Natural killer cell treated with Interleukin-12 subunit alpha and Interleukin-12 subunit beta and Interleukin-15 and Interleukin-18, amount 100 ng/mL, for 72 hours (primary cell): ENCODE data around the gene SIPA1L3. TPM values are rescaled to one million over a fixed set of nuclear protein-coding genes. Genes with fewer than 3 reads are reported as not detected.
"Not testable (repeated sequence)": the region's sequence is repeated elsewhere in the genome, so short reads cannot be mapped to it uniquely, and the experiment has no call there.

Experiments used
- ATAC-seq, 2 donors: fragments of 150-1000 bp; cut with Tn5 transposase in 1 of 2; sonication (Bioruptor Pico), chemical (Tn5 transposase) in 1 of 2; 2 replicates each; pipeline ENCODE4 v1.10.0; 2021
- DNase-seq: peaks from one replicate; pipeline ENCODE4 v3.0.0; 2022; ENCODE audit warnings: low spot score
- H3K27ac Mint-ChIP-seq, 2 donors: 1 replicate in 1 of 2; 2 replicates in 1 of 2; pipeline ENCODE4 v1.8.0; 2022; ENCODE audit warnings: mixed read lengths in 2 of 2, mild to moderate bottlenecking in 1 of 2, moderate library complexity in 1 of 2
- H3K27me3 Mint-ChIP-seq, 2 donors: 1 replicate in 1 of 2; 2 replicates in 1 of 2; pipeline ENCODE4 v1.8.0; 2022; ENCODE audit warnings: mixed read lengths in 2 of 2
- H3K36me3 Mint-ChIP-seq: one replicate; pipeline ENCODE4 v1.8.0; 2022; ENCODE audit warnings: mixed read lengths
- H3K4me1 Mint-ChIP-seq, 2 donors: 1 replicate in 1 of 2; 2 replicates in 1 of 2; pipeline ENCODE4 v1.8.0; 2022; ENCODE audit warnings: low read depth in 2 of 2, mixed read lengths in 2 of 2, mild to moderate bottlenecking in 1 of 2
- H3K4me3 Mint-ChIP-seq: one replicate; pipeline ENCODE4 v1.8.0; 2022; ENCODE audit warnings: mixed read lengths
- H3K9me3 Mint-ChIP-seq: 2 replicates; pipeline ENCODE4 v1.8.0; 2022; ENCODE audit warnings: mixed read lengths
- total RNA-seq, 2 donors: library from RNA; stranded (reverse); gene quantifications; one replicate each; pipeline ENCODE4 v1.2.3, GENCODE V29; 2022

Gene SIPA1L3
- total RNA-seq, 2 donors from 2014 or later = 16.8 to 31.0 TPM

DNA sequence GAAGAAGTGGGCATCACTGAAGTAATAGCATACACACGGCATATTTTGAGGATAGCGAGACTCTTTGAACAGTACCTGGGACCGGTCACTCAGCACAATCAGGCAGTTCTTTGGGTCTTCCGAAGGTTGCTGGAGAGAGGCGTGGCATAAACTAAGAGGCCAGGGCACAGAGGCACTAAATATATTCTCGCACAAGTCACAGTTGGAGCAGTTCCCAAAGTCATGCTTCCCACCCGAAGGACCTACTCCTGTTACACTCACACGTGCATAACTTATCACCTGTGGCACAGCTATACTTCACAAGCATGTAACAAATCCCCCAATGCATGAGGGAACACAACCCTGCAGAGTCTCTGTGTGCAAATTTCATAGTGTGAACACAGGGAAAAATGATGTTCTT, 10.8 kb upstream of the SIPA1L3 start:
- no peak for DNase-seq
- no peak overlapping the region for H3K27ac Mint-ChIP-seq
- H3K4me3 Mint-ChIP-seq = no peak overlapping the region
- H3K27me3 Mint-ChIP-seq = peaks cover 9 to 12% of the 10 kb centered on the region in 2 donors
- no peaks in the 10 kb centered on the region for H3K36me3 Mint-ChIP-seq
- H3K9me3 Mint-ChIP-seq = no peaks in the 10 kb centered on the region
- no peak for ATAC-seq
- H3K4me1 Mint-ChIP-seq = no peaks in the 10 kb centered on the region

DNA sequence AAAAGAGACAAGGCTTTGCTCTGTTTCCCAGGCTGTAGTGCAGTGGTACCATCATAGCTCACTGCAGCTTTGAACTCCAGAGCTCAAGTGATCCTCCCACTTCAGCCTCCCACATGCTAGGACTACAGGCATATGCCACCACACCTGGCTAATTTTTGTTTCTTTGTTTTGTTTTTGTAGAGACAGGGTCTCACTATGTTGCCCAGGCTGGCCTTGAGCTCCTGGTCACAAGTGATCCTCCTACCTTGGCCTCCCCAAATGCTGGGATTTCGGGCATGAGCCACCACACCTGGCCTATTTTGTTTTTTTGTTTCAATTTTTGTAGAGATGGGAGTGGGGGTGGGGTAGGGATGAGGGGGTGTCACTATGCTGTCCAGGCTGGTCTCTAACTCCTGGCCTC, 7.6 kb upstream of the SIPA1L3 start:
- ATAC-seq (no peak), DNase-seq (no peak)
- Mint-ChIP-seq H3K27me3 (no peaks in the 10 kb centered on the region), H3K4me1 (no peaks in the 10 kb centered on the region), H3K9me3 (no peaks in the 10 kb centered on the region), H3K36me3 (no peaks in the 10 kb centered on the region), H3K4me3 (no peak overlapping the region), H3K27ac (no peak overlapping the region)

DNA sequence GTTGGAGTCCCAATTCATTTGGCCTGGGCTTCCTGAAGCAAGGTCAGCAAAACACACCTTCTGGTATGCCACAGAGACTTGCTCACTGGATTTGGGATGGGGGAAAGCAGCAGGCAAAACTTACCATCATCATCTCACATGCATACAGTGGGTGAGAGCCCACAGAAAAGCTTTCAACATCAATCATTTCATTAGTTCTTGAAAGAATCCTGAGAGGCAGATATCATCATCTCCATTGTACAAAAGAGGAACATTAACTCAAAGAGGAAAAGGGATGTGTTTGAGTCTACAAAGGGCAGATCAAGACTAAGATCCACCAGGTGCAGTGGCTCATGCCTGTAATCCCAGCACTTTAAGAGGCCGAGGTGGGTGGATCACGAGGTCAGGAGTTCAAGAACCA, 7.0 kb upstream of the SIPA1L3 start:
- Mint-ChIP-seq H3K27ac (no peak overlapping the region), H3K36me3 (no peaks in the 10 kb centered on the region), H3K27me3 (no peaks in the 10 kb centered on the region), H3K9me3 (no peaks in the 10 kb centered on the region), H3K4me3 (no peak overlapping the region), H3K4me1 (no peaks in the 10 kb centered on the region)
- ATAC-seq (no peak), DNase-seq (no peak)

DNA sequence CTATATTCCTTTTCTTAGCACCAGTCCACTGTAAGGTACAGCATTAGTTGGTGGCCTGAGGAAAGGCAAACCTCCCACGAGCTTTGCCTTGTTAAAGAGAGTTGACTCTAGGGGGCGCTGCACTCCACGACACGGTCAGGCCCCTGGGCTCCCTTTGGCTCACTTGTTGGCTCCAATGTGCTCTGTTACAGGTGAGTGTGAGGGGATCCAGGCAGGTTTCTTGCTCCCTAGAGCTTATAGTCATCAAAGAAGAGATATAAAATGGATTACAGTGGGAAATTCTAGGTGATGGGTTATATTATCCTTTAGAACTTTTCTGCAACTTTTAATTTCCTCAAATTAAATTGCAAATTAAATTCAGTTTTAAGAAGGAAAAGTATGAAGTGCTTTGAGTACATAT, 4.3 kb upstream of the SIPA1L3 start:
- Mint-ChIP-seq H3K27ac (no peak overlapping the region), H3K36me3 (no peaks in the 10 kb centered on the region), H3K9me3 (no peaks in the 10 kb centered on the region), H3K4me1 (peaks cover 2 to 3% of the 10 kb centered on the region in 2 donors), H3K27me3 (no peaks in the 10 kb centered on the region), H3K4me3 (no peak overlapping the region)
- peak; percentile 78 for DNase-seq
- no peak for ATAC-seq

DNA sequence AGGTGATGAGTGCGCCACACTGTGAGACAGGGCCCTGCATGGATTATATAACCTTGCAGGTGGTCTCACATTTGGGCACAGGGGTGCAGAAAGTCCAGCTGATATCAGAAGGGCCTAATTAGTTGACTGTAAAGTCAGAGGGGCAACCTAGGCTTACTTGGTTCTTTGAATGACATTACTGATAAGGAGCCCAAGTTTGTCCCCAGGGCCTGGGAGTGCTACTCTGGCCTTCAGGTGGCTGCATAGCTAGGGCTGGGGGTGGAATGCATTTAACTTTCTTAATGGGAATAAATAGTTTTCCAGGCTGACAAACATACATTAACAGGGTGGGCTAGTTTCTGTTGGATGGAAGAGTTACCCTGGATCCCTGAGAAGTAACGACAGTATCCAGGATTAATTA, 3.9 kb upstream of the SIPA1L3 start:
- no peaks in the 10 kb centered on the region for H3K9me3 Mint-ChIP-seq
- H3K27ac Mint-ChIP-seq = no peak overlapping the region
- H3K4me3 Mint-ChIP-seq = no peak overlapping the region
- no peak for DNase-seq
- no peaks in the 10 kb centered on the region for H3K36me3 Mint-ChIP-seq
- peaks cover 4 to 8% of the 10 kb centered on the region in 2 donors for H3K4me1 Mint-ChIP-seq
- ATAC-seq = no peak
- no peaks in the 10 kb centered on the region for H3K27me3 Mint-ChIP-seq

DNA sequence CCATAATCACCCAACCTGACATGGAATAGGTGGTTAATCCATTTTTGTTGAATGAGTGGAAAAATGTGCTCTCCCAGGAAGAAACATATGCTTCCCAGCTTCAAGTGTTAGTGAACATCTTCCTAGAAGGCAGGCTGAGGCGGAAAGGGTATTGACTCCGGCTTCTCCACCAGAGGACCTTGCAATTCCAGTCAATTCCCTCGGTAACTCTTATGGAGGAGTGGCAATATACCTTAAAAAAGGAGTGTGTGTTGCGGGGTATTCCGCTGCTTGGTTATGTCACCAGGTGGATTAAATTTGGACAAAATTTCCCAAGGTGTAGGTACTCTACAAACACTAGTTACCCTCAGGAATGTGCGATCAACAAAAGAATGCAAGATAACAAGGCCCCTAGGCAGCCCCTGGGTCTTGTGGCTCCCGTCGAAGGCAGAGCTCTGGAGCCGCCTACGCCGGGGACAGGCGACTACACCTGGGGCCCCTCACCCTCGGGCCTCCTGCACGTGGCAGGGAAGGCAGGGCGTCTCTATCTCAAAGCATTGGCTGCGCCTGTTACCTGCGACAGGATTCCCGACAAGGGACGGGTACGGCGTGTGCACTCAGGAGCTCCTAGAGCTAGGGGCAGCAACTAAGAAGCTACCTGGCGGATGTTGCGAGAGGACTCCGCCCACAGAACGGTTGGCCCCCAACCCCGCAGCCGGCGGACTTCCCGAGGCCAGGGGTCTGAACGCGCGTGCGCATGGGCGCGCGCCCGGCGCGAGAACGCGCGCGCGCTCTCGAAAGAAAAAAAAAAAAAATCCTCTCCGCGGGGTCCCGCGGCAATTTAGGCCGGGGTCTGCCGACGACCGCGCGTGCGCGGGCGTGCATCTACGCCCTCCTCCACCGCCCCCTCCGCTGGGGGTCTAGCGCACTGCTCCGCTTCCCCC, 801 bp upstream of the SIPA1L3 start, which contains the start of gene WDR87:
Gene WDR87 (minus strand): TSS at position 649 of the 923 bp plus-strand sequence. CDS start 8,355 bp downstream, outside the sequence.
- DNase-seq (no peak), ATAC-seq (peak; percentile 25 to 29)
- H3K36me3 Mint-ChIP-seq = no peaks in the 10 kb centered on the region
- peak within 1 kb of the TSS; percentile 46 to 82 for H3K27ac Mint-ChIP-seq
- H3K9me3 Mint-ChIP-seq = no peaks in the 10 kb centered on the region
- no peaks in the 10 kb centered on the region for H3K27me3 Mint-ChIP-seq
- H3K4me3 Mint-ChIP-seq = peak within 1 kb of the TSS; percentile 93
- H3K4me1 Mint-ChIP-seq = peaks cover 19 to 20% of the 10 kb centered on the region in 2 donors

DNA sequence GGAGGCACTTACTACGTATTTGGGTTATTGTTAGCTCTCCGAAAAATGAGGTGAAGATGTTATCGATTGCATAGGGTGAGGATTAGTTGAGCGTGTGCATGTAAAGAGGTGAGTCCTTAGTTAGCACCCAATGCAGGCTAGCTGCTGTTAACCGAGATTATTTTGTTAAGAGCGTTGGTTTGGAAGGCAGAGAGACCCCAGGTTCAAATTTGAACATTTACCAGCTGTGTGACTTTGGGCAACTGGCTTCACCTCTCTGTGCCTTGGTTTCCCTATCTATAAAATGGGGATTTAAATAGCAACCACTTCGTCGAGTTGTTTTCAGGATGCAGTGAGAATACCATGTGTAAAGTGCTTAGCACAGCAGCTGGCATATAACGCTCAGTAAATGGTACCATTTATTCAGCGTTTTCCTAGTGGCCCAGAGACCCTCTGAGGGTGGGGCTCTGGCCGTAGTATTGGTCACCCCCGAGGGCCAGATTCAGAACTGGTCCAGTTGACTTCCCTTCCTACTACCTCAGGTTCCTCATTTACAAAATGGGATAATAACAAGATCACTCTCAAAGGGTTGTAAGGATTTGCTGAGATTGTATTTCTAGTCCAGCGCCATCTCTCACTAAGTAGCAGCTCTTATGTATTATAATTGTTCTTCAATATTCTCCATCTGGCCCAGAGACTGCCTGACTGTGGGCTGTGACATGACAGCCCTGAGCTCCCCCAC, 887 bp downstream of the SIPA1L3 start:
- Mint-ChIP-seq H3K4me3 (peak overlapping the region; percentile 93), H3K9me3 (no peaks in the 10 kb centered on the region), H3K27ac (peak overlapping the region in 1 of 2 donors; percentile 75), H3K36me3 (no peaks in the 10 kb centered on the region), H3K27me3 (no peaks in the 10 kb centered on the region), H3K4me1 (peaks cover 19 to 26% of the 10 kb centered on the region in 2 donors)
- DNase-seq (no peak), ATAC-seq (no peak)

DNA sequence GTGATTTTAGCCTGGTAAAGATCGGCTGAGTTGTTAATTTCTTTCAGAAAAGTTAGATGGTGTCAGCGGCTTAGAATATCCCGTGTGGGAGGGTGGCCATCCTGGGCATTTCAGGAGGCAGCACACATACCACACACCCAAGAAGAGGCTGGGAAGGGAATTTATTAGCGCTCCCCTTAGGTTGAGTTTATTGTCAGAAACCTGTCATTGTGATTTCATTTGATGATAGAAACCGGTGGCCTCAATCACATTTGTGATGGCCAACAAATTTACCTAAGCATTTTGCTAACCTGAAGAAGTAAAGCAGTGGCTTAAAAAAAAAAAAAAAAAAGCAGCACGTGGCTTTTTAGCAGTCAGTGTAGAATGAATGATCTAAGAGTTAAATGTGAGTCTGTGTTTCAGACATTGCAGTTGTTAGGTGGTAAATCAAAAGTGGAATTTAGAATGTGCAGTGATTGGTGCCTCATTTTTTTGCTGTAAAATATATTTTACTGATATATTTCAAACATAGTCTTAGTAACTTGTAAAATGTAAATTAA, 2.7 kb downstream of the SIPA1L3 start:
- peaks cover 19 to 26% of the 10 kb centered on the region in 2 donors for H3K4me1 Mint-ChIP-seq

DNA sequence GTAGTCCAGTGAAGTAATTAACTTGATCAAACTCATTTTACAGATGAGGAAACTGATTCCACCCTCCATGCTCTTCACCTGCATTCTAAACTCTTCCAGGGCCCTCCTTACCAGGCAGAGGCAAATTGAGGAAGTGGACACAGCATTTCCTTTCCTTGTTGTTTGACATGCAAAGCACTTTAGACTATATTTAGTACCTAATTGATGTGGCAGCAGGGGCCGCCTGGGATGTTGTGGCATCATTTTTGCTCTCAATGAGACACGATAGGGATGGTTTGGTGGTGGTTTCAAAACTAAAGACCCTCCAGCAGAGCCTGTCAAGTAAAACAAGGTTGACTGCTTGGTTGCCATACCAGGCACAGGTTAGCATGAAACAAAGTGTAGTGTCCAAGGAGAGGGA, 7.9 kb downstream of the SIPA1L3 start:
- H3K27me3 Mint-ChIP-seq = no peaks in the 10 kb centered on the region
- no peak for ATAC-seq

More for the DNA sequence above, 2.7 kb downstream of the SIPA1L3 start:
- Mint-ChIP-seq H3K36me3 (no peaks in the 10 kb centered on the region), H3K4me3 (no peak overlapping the region), H3K27ac (no peak overlapping the region), H3K9me3 (no peaks in the 10 kb centered on the region), H3K27me3 (no peaks in the 10 kb centered on the region)
- no peak for ATAC-seq
- DNase-seq = no peak

DNA sequence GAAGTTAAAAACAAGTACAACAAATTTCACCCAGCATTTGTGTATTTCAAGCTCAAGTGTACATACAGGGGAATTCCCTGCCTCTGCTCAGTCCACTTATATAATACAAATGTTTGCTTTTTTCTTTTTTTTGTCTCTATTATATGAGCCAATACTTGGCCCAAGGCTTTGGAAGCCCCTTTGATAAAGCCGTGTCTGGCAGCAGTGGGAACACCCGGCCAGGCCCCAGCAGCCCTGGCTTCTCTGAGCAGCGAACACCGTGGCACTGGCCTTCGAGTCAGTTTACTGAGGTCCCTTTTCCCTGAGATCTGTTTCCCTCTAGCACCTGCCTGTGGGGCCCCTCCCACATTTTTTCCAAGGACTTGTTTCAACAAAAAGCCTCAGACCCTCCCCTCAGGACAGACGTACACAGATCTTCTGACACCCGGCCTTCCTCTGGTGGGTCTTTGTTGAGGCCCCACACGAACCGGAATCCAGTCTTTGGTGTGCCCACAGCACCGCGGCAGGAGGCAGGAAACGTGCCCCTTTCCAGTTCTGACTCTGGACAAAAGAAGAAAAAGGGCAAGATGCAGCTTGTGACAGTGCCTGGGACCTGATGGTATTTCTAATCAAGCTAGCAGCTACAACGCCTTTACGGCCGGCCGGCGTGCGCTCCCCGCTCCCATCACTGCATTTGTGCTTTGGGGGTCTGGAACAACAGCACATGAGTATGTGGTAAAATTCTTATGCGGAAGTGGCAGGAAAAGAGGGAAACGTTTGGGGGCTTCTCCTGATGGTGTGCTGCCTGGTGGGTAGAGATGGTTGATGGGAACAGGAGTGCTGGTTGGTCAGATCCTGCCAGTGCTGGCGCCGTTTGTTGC, 13.8 kb downstream of the SIPA1L3 start:
- Mint-ChIP-seq H3K4me1 (peaks cover 15 to 28% of the 10 kb centered on the region in 2 donors), H3K27ac (peak overlapping the region in 1 of 2 donors; percentile 31), H3K9me3 (no peaks in the 10 kb centered on the region), H3K4me3 (no peak overlapping the region), H3K27me3 (no peaks in the 10 kb centered on the region), H3K36me3 (no peaks in the 10 kb centered on the region)
- ATAC-seq = no peak
- no peak for DNase-seq

More for the DNA sequence above, 7.9 kb downstream of the SIPA1L3 start:
- H3K4me3 Mint-ChIP-seq = no peak overlapping the region
- H3K27ac Mint-ChIP-seq = no peak overlapping the region
- no peak for DNase-seq
- no peaks in the 10 kb centered on the region for H3K36me3 Mint-ChIP-seq
- peaks cover 4 to 26% of the 10 kb centered on the region in 2 donors for H3K4me1 Mint-ChIP-seq
- no peaks in the 10 kb centered on the region for H3K9me3 Mint-ChIP-seq

DNA sequence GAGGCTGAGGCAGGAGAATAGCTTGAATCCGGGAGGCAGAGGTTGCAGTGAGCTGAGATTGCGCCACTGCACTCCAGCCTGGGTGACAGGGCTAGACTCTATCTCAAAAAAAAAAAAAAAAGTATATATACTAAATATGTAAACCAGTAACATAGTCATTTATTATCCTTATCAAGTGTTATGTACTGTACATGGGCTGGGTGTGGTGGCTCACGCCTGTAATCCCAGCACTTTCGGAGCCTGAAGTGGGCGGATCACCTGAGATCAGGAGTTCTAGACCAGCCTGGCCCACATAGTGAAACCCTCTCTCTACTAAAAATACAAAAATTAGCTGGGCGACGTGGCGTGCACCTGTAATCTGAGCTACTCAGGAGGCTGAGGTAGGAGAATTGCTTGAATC, 17.6 kb downstream of the SIPA1L3 start:
- not testable (repeated sequence) for H3K4me3 Mint-ChIP-seq, ATAC-seq, DNase-seq, H3K27ac Mint-ChIP-seq, H3K27me3 Mint-ChIP-seq, H3K36me3 Mint-ChIP-seq, H3K9me3 Mint-ChIP-seq
- H3K4me1 Mint-ChIP-seq = peaks cover 11 to 27% of the 10 kb centered on the region in 2 donors

DNA sequence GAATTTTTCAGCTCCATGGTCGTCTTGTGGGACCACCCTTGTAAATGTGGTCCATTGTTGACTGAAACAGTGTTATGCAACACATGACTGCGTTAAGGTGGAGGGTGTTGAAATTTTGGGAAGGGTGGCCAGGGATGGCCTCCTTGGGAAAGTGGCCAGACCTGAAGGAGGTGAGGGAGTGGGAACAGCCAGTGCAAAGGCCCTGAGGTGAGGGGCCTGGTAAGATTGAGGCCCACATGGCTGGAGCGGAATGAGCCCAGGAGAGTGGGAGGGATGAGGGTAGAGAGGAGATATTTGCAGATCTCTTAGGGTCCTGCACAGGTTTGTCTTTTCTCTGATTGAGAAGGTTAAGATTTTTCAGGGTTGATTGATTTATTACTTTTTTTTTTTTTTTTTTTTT, 18.2 kb downstream of the SIPA1L3 start:
- Mint-ChIP-seq H3K4me1 (peaks cover 11 to 26% of the 10 kb centered on the region in 2 donors), H3K27ac (no peak overlapping the region), H3K4me3 (no peak overlapping the region), H3K9me3 (no peaks in the 10 kb centered on the region), H3K27me3 (no peaks in the 10 kb centered on the region), H3K36me3 (no peaks in the 10 kb centered on the region)
- ATAC-seq (no peak), DNase-seq (no peak)

DNA sequence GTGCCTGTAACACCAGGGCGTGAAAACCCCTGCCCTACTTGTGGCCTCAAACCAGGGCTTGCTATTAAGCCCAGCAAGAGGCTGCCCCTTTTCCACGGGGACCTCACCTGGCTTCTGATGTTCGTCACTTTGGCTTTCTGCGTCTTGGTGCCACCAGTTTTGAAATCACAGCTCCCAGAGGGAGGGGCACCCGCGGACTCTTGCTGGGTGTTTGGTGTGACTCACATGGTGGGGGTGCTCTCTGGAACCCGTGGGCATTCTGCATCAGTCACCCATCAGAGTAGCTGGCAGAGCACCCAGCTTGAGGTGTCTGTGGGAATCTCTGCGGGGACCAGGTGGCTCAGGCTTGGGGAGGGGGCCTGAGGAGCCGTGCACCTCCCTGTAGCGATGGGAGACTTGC, 19.2 kb downstream of the SIPA1L3 start:
- Mint-ChIP-seq H3K4me3 (no peak overlapping the region), H3K27ac (no peak overlapping the region), H3K4me1 (peaks cover 5 to 20% of the 10 kb centered on the region in 2 donors), H3K27me3 (no peaks in the 10 kb centered on the region), H3K9me3 (no peaks in the 10 kb centered on the region), H3K36me3 (no peaks in the 10 kb centered on the region)
- DNase-seq = no peak
- no peak for ATAC-seq
